H1 (cell line): Measurements from ENCODE around the gene SNX27. TPM values are rescaled to one million over a fixed set of nuclear protein-coding genes. Genes with fewer than 3 reads are reported as not detected.

ENCODE experiments used
- EZH2 ChIP-seq: fragments of 200-600 bp; sonication (generic); IDR thresholded peaks from 2 replicates; pipeline ENCODE4 v1.7.1; 2012; ENCODE audit warnings: low read depth, mild to moderate bottlenecking, moderate library complexity, low read length, inconsistent platforms; ENCODE audit not compliant: severe bottlenecking
- FOSL1 ChIP-seq: IDR thresholded peaks from 2 replicates; pipeline ENCODE4 v1.6.1; 2011; ENCODE audit warnings: mild to moderate bottlenecking, low read depth, low read length, moderate library complexity; ENCODE audit not compliant: insufficient read depth
- GABPA ChIP-seq: IDR thresholded peaks from 2 replicates; pipeline ENCODE4 v1.6.1; 2011; ENCODE audit warnings: mild to moderate bottlenecking, low read length, moderate library complexity, borderline replicate concordance; ENCODE audit not compliant: insufficient read depth
- GTF2F1 ChIP-seq: IDR thresholded peaks from 2 replicates; pipeline ENCODE4 v1.6.1; 2012; ENCODE audit warnings: low read depth, low read length, improper control_type of control experiment, borderline replicate concordance
- HDAC2 ChIP-seq, 2 experiments: fragments of 300-600 bp in 1 of 2; sonication (generic) in 1 of 2; IDR thresholded peaks; 2 replicates each; pipeline ENCODE4 v1.6.1; 2011 to 2012; ENCODE audit warnings: low read depth in 2 of 2, low read length in 2 of 2, mild to moderate bottlenecking in 2 of 2, moderate library complexity in 2 of 2, borderline replicate concordance in 1 of 2, inconsistent platforms in 1 of 2
- KDM5A ChIP-seq: fragments of 200-600 bp; IDR thresholded peaks from 2 replicates; pipeline ENCODE4 v1.7.1; 2012; ENCODE audit warnings: mild to moderate bottlenecking, low read length, inconsistent platforms, mixed read lengths
- PHF8 ChIP-seq: fragments of 200-600 bp; sonication (generic); conservative IDR thresholded peaks from 2 replicates; pipeline ENCODE4 v1.7.1; 2012; ENCODE audit warnings: low read depth, mild to moderate bottlenecking, inconsistent platforms, low read length, moderate library complexity
- RFX5 ChIP-seq: IDR thresholded peaks from 2 replicates; pipeline ENCODE4 v1.6.1; 2011; ENCODE audit warnings: low read depth, low read length, improper control_type of control experiment, borderline replicate concordance
- RXRA ChIP-seq: IDR thresholded peaks from 2 replicates; pipeline ENCODE4 v1.6.1; 2011; ENCODE audit warnings: low read depth, mild to moderate bottlenecking, low read length, moderate library complexity; ENCODE audit not compliant: insufficient read depth
- SIN3A ChIP-seq, 2 experiments: IDR thresholded peaks in 1 of 2; conservative IDR thresholded peaks in 1 of 2; 2 replicates each; pipeline ENCODE4 v1.6.1; 2011 to 2012; ENCODE audit warnings: low read length in 2 of 2, improper control_type of control experiment in 1 of 2, low read depth in 1 of 2, mild to moderate bottlenecking in 1 of 2
- SP1 ChIP-seq: IDR thresholded peaks from 2 replicates; pipeline ENCODE4 v1.6.1; 2011; ENCODE audit warnings: low read depth, low read length
- SUZ12 ChIP-seq: fragments of 200-600 bp; sonication (generic); IDR thresholded peaks from 2 replicates; pipeline ENCODE4 v1.6.1; 2012; ENCODE audit warnings: mild to moderate bottlenecking, inconsistent platforms, low read length, moderate library complexity, mixed read lengths
- TAF1 ChIP-seq: IDR thresholded peaks from 2 replicates; pipeline ENCODE4 v1.6.1; 2011; ENCODE audit warnings: mild to moderate bottlenecking, low read depth, low read length
- TBP ChIP-seq: IDR thresholded peaks from 2 replicates; pipeline ENCODE4 v1.6.1; 2011; ENCODE audit warnings: low read depth, low read length, improper control_type of control experiment
- polyA plus RNA-seq, 7 experiments: library from polyadenylated mRNA; depleted of rRNA in 3 of 7; stranded (reverse) in 5 of 7; unstranded in 2 of 7; fragments of >200 nt in 5 of 7; fragments of 200-250 nt in 2 of 7; gene quantifications; 1 replicate in 5 of 7; 2 replicates in 1 of 7; 4 replicates in 1 of 7; pipeline versions ENCODE4 v1.2.1 to v1.2.3, GENCODE V29; 2011 to 2013; ENCODE audit warnings: missing spikeins in 2 of 7, mixed read lengths in 2 of 7
- total RNA-seq: library from RNA; stranded (reverse); fragmentation: NEBNext Ultra II Directional; extraction: Animal tissue kit (Norgen Biotek cat#: 25700); gene quantifications from 2 replicates; pipeline ENCODE4 v1.2.1, GENCODE V29; 2021
- TF ChIP-seq, protein P1 (sequence below): IDR thresholded peaks from 2 replicates; pipeline ENCODE4 v1.6.1; 2012; ENCODE audit warnings: inconsistent platforms

The SNX27 gene
- total and polyA plus RNA-seq, 2 of the 8 experiments (the other 6 are each of a cell fraction or from before 2014, with no cell fraction given) = 23.4 to 65.4 TPM

GRCh38 chr1:151611832-151612500 lies at the start of gene SNX27 (continued):
- TF ChIP-seq GABPA (no peak), HDAC2 (IDR thresholded peaks at IDR 0.05; ENCODE audit: borderline replicate concordance in 1 of 2, low read depth in 2 of 2, low read length in 2 of 2) (no peak), SUZ12 (no peak), KDM5A (peak; percentile 56; the same call in 1 of the 2 replicates), TAF1 (peak; percentile 84), GTF2F1 (no peak), RXRA (no peak), TBP (peak; percentile 30; the same call in 1 of the 2 replicates), FOSL1 (0 out of 2 replicates have a peak, but pooled peaks have one; percentile 8), EZH2 (no peak), SP1 (0 out of 2 replicates have a peak, but pooled peaks have one; percentile 26), RFX5 (no peak), PHF8 (peak; percentile 81), SIN3A (conservative IDR thresholded peaks at IDR 0.05 in 1 of 2, IDR thresholded peaks at IDR 0.05 in 1 of 2; ENCODE audit: low read depth in 1 of 2, low read length in 2 of 2) (no peak; a peak in 1 of 4 replicates)
- TF ChIP-seq, protein P1, sequence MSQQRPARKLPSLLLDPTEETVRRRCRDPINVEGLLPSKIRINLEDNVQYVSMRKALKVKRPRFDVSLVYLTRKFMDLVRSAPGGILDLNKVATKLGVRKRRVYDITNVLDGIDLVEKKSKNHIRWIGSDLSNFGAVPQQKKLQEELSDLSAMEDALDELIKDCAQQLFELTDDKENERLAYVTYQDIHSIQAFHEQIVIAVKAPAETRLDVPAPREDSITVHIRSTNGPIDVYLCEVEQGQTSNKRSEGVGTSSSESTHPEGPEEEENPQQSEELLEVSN = no peak
